A673 (cell line): ENCODE data around the gene ANGPT4. TPM values are rescaled to one million over a fixed set of nuclear protein-coding genes. Genes with fewer than 3 reads are reported as not detected.

ENCODE experiments used
- BruUV-seq: library from RNA; stranded (reverse); fragments of 400-500 nt; replicated peaks from 2 replicates; lab custom pipeline; 2021; lab: Mats Ljungman, UMichigan
- CTCF ChIA-PET: fragments of 300-600 bp; sonication (Branson Sonifier 250); formaldehyde crosslinking; loops from one replicate; lab custom pipeline; 2022; ENCODE audit warnings: antibody characterized with exemption; lab: Charles Lee
- POLR2A ChIA-PET: fragments of 300-600 bp; sonication (Branson Sonifier 250); formaldehyde crosslinking; loops from one replicate; lab custom pipeline; 2022; ENCODE audit warnings: antibody characterized with exemption; ENCODE audit not compliant: low non-redundant PET; lab: Charles Lee
- DNase-seq: peaks from one replicate; pipeline ENCODE4 v3.0.0-alpha.2; 2015; ENCODE audit warnings: low spot score
- H3K27ac ChIP-seq: fragments of 200-600 bp; sonication (generic); 2 replicates; pipeline ENCODE4 v1.5.1; 2016; ENCODE audit warnings: mixed run types, low read depth, mild to moderate bottlenecking, mixed read lengths, antibody characterized with exemption, low read length; ENCODE audit not compliant: poor library complexity, severe bottlenecking
- H3K27me3 ChIP-seq: fragments of 200-600 bp; sonication (generic); replicated peaks from 2 replicates; pipeline ENCODE4 v1.6.1; 2017; ENCODE audit warnings: mixed run types, low read depth, mild to moderate bottlenecking, mixed read lengths, antibody characterized with exemption, low read length; ENCODE audit not compliant: insufficient read depth, poor library complexity
- H3K36me3 ChIP-seq: fragments of 200-600 bp; sonication (generic); 2 replicates; pipeline ENCODE4 v1.6.1; 2016; ENCODE audit warnings: mixed run types, mild to moderate bottlenecking, mixed read lengths, antibody characterized with exemption, low read length; ENCODE audit not compliant: insufficient read depth, poor library complexity, severe bottlenecking
- H3K4me1 ChIP-seq: fragments of 200-600 bp; sonication (generic); 2 replicates; pipeline ENCODE4 v1.6.1; 2017; ENCODE audit warnings: mixed run types, mild to moderate bottlenecking, mixed read lengths, antibody characterized with exemption, low read length; ENCODE audit not compliant: insufficient read depth, poor library complexity, severe bottlenecking
- H3K4me3 ChIP-seq: fragments of 200-600 bp; sonication (generic); 2 replicates; pipeline ENCODE4 v1.5.1; 2016; ENCODE audit warnings: low read depth, mixed run types, mild to moderate bottlenecking, mixed read lengths, low read length; ENCODE audit not compliant: poor library complexity, severe bottlenecking
- H3K9me3 ChIP-seq: fragments of 200-600 bp; sonication (generic); 2 replicates; pipeline ENCODE4 v1.6.1; 2016; ENCODE audit warnings: mixed run types, low read depth, mild to moderate bottlenecking, mixed read lengths, antibody characterized with exemption, low read length; ENCODE audit not compliant: poor library complexity, severe bottlenecking
- CTCF ChIP-seq: fragments of 300-800, 200-600 bp; sonication (generic); conservative IDR thresholded peaks from 2 replicates; pipeline ENCODE4 v1.5.1; 2017; ENCODE audit warnings: low read depth, mild to moderate bottlenecking, antibody characterized with exemption, low read length, moderate library complexity, mixed read lengths
- EZH2 ChIP-seq: fragments of 200-600 bp; sonication (generic); IDR thresholded peaks from 2 replicates; pipeline ENCODE4 v1.6.1; 2017; ENCODE audit warnings: borderline replicate concordance, low read depth, mild to moderate bottlenecking, mixed read lengths, antibody characterized with exemption, low read length; ENCODE audit not compliant: poor library complexity, severe bottlenecking
- intact Hi-C: fragments of 100-400 bp; cut with micrococcal nuclease; formaldehyde crosslinking; loops from one replicate; pipeline ENCODE4 v1.10.0; 2022; ENCODE audit not compliant: unreplicated experiment
- total RNA-seq: library from RNA; stranded (reverse); gene quantifications from 2 replicates; pipeline ENCODE4 v1.2.3, GENCODE V29; 2021

The ANGPT4 gene
- total RNA-seq, 1 experiment from 2014 or later: not detected

GRCh38 chr20:858011-858410 lies 58.1 kb downstream of the ANGPT4 start:
- POLR2A ChIA-PET: no interaction called here
- BruUV-seq: no TSS peak
- Histone ChIP-seq H3K36me3 (no peaks in the 10 kb centered on the region), H3K27me3 (no peaks in the 10 kb centered on the region), H3K4me3 (no peak overlapping the region), H3K9me3 (no peaks in the 10 kb centered on the region), H3K27ac (no peak overlapping the region), H3K4me1 (no peaks in the 10 kb centered on the region)
- intact Hi-C loops: no loop called here
- TF ChIP-seq EZH2 (no peak), CTCF (no peak)
- CTCF ChIA-PET: no interaction called here
- no peak for DNase-seq

GRCh38 chr20:856361-856775 lies 59.8 kb downstream of the ANGPT4 start:
- Histone ChIP-seq H3K27ac (no peak overlapping the region), H3K36me3 (no peaks in the 10 kb centered on the region), H3K4me1 (no peaks in the 10 kb centered on the region), H3K27me3 (no peaks in the 10 kb centered on the region), H3K4me3 (no peak overlapping the region), H3K9me3 (no peaks in the 10 kb centered on the region)
- intact Hi-C loops: no loop called here
- ChIA-PET CTCF (no interaction called here), POLR2A (no interaction called here)
- BruUV-seq: no TSS peak
- no peak for TF ChIP-seq EZH2
- no peak for DNase-seq

- no peaks in the 10 kb centered on the region for H3K36me3 ChIP-seq
- CTCF ChIA-PET: no interaction called here
- TF ChIP-seq EZH2: no peak
- no peak for TF ChIP-seq CTCF
- H3K4me3 ChIP-seq: no peak overlapping the region
- H3K27me3 ChIP-seq: no peaks in the 10 kb centered on the region
- no TSS peak for BruUV-seq
- no peaks in the 10 kb centered on the region for H3K4me1 ChIP-seq
- no peak for DNase-seq
- intact Hi-C loops: no loop called here
- no peak overlapping the region for H3K27ac ChIP-seq
- POLR2A ChIA-PET: no interaction called here
- H3K9me3 ChIP-seq: no peaks in the 10 kb centered on the region
Observed at GRCh38 chr20:855466-856360, 60.4 kb downstream of the ANGPT4 start.
